Hepatocyte (in vitro differentiated cells): Measurements from ENCODE around the gene GSTO1. TPM values are rescaled to one million over a fixed set of nuclear protein-coding genes. Genes with fewer than 3 reads are reported as not detected.

ENCODE experiments used
- DNase-seq: peaks from one replicate; pipeline ENCODE4 v3.0.0-alpha.2; 2016; ENCODE audit warnings: low spot score
- H2AFZ ChIP-seq: fragments of 200-600 bp; sonication (generic); 2 replicates; pipeline ENCODE4 v1.6.0; 2016; ENCODE audit warnings: antibody characterized with exemption, mild to moderate bottlenecking
- H3K27ac ChIP-seq: fragments of 200-600 bp; sonication (generic); 2 replicates; pipeline ENCODE4 v1.5.1; 2016; ENCODE audit warnings: mild to moderate bottlenecking
- H3K27me3 ChIP-seq: fragments of 200-600 bp; sonication (generic); 2 replicates; pipeline ENCODE4 v1.6.1; 2016
- H3K36me3 ChIP-seq: fragments of 200-600 bp; sonication (generic); replicated peaks from 2 replicates; pipeline ENCODE4 v1.5.1; 2016; ENCODE audit warnings: low read depth; ENCODE audit not compliant: insufficient read depth
- H3K4me1 ChIP-seq: fragments of 200-600 bp; sonication (generic); 2 replicates; pipeline ENCODE4 v1.5.1; 2016; ENCODE audit warnings: mild to moderate bottlenecking, moderate library complexity; ENCODE audit not compliant: insufficient read depth
- H3K4me2 ChIP-seq: fragments of 200-600 bp; sonication (generic); 2 replicates; pipeline ENCODE4 v1.6.0; 2016
- H3K4me3 ChIP-seq: fragments of 200-600 bp; sonication (generic); 2 replicates; pipeline ENCODE4 v1.5.1; 2016; ENCODE audit warnings: mild to moderate bottlenecking
- H3K79me2 ChIP-seq: fragments of 200-600 bp; sonication (generic); 2 replicates; pipeline ENCODE4 v1.6.0; 2017; ENCODE audit warnings: mild to moderate bottlenecking
- H3K9me2 ChIP-seq: fragments of 200-600 bp; sonication (generic); replicated peaks from 2 replicates; pipeline ENCODE4 v1.6.0; 2017; ENCODE audit warnings: mild to moderate bottlenecking; ENCODE audit not compliant: insufficient read depth
- H3K9me3 ChIP-seq: fragments of 200-600 bp; sonication (generic); 2 replicates; pipeline ENCODE4 v1.5.1; 2016; ENCODE audit warnings: low read depth, mild to moderate bottlenecking
- H4K20me1 ChIP-seq: fragments of 200-600 bp; sonication (generic); 2 replicates; pipeline ENCODE4 v1.6.0; 2016; ENCODE audit warnings: mild to moderate bottlenecking; ENCODE audit not compliant: insufficient read depth, poor library complexity, severe bottlenecking
- CTCF ChIP-seq: fragments of 200-600 bp; sonication (generic); IDR thresholded peaks from 2 replicates; pipeline ENCODE4 v1.5.1; 2016; ENCODE audit warnings: antibody characterized with exemption, mild to moderate bottlenecking; ENCODE audit not compliant: poor library complexity
- EZH2 ChIP-seq: fragments of 200-600 bp; sonication (generic); IDR thresholded peaks from 2 replicates; pipeline ENCODE4 v1.6.1; 2016; ENCODE audit warnings: antibody characterized with exemption, mild to moderate bottlenecking, borderline replicate concordance
- EZH2phosphoT487 ChIP-seq: fragments of 200-600 bp; sonication (generic); IDR thresholded peaks from one replicate; pipeline ENCODE4 v1.6.1; 2018; ENCODE audit warnings: antibody characterized with exemption, mild to moderate bottlenecking, low read depth, moderate library complexity; ENCODE audit not compliant: unreplicated experiment, severe bottlenecking
- WGBS: methylation state at CpG from one replicate; pipeline ENCODE4 v1.1.6; 2016; ENCODE audit warnings: low lambda C conversion rate; ENCODE audit errors: missing lambda C conversion rate; 5-methylcytosine and 5-hydroxymethylcytosine counted together
- polyA plus RNA-seq: library from polyadenylated mRNA; unstranded; fragments of >200 nt; fragmentation: Nextera tagmentation; extraction: Ambion mirVana; gene quantifications from 2 replicates; pipeline ENCODE4 v1.2.1, GENCODE V29; 2016
- total RNA-seq: library from RNA; depleted of rRNA; stranded (reverse); fragments of >200 nt; gene quantifications from 2 replicates; pipeline ENCODE4 v1.2.3, GENCODE V29; 2014

The GSTO1 gene
- total and polyA plus RNA-seq, 2 experiments from 2014 or later: 220 to 328 TPM

DNA sequence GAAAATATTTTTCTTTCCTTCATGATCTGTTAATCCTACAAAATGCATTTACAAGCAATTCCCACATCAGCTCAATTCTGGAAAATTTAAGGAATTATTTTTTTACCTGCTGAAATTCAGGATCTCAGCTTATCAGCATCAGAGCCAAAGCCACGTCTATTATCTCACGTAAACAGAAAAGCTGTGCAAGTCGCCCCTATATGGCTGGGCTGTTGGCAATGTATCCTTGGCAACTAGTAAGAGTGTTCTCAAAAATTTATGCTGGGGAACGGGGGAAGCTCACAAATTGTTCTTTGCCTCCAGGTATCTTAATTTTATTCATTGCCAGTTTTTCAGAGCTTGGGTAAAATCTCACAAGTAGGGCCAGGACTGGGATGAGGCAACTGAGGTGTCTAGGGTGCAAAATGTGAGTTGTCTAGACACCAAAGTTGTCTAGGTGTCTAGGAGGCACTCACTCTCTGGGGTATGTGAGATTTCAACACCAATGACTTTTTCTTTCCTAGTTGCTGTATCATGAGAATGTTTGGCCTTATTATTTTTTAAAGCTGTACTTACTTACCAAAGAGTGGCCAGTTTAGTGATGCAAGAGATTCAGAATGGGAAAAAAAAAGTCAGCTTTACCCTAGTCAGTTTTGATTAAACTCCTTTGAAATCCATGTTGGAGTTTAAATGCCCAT lies 19.3 kb downstream of the GSTO1 start:
- WGBS: 50% methylated on average over 4 of the region's 4 CpGs
- no peaks in the 10 kb centered on the region for H4K20me1 ChIP-seq
- H3K4me3 ChIP-seq: no peak overlapping the region
- no peak for TF ChIP-seq EZH2
- no peak for TF ChIP-seq EZH2phosphoT487
- TF ChIP-seq CTCF: no peak
- no peaks in the 10 kb centered on the region for H3K27me3 ChIP-seq
- no peaks in the 10 kb centered on the region for H3K9me2 ChIP-seq
- H3K4me2 ChIP-seq: peak overlapping the region; percentile 77
- no peaks in the 10 kb centered on the region for H3K79me2 ChIP-seq
- H3K9me3 ChIP-seq: no peaks in the 10 kb centered on the region
- DNase-seq: no peak
- no peaks in the 10 kb centered on the region for H3K4me1 ChIP-seq
- H3K27ac ChIP-seq: no peak overlapping the region
- peak overlapping the region; percentile 23 for H2AFZ ChIP-seq
- H3K36me3 ChIP-seq: no peaks in the 10 kb centered on the region

GRCh38 chr10:104274762-104275721 lies 20.4 kb downstream of the GSTO1 start:
- 45% methylated on average over 32 of the region's 42 CpGs for WGBS
- no peaks in the 10 kb centered on the region for H3K36me3 ChIP-seq
- H3K27ac ChIP-seq: no peak overlapping the region
- no peaks in the 10 kb centered on the region for H4K20me1 ChIP-seq
- H3K9me3 ChIP-seq: no peaks in the 10 kb centered on the region
- H3K9me2 ChIP-seq: no peaks in the 10 kb centered on the region
- H3K4me1 ChIP-seq: no peaks in the 10 kb centered on the region
- no peaks in the 10 kb centered on the region for H3K27me3 ChIP-seq
- peak overlapping the region; percentile 77 for H3K4me2 ChIP-seq
- peak; percentile 61 for DNase-seq
- no peak overlapping the region for H3K4me3 ChIP-seq
- peak overlapping the region; percentile 23 for H2AFZ ChIP-seq
- no peaks in the 10 kb centered on the region for H3K79me2 ChIP-seq
- TF ChIP-seq EZH2: no peak
- TF ChIP-seq EZH2phosphoT487: no peak
- TF ChIP-seq CTCF: peak; percentile 72

- no peaks in the 10 kb centered on the region for H3K9me3 ChIP-seq
- H3K27ac ChIP-seq: no peak overlapping the region
- no peak for TF ChIP-seq EZH2
- no peak for TF ChIP-seq CTCF
- no peak for TF ChIP-seq EZH2phosphoT487
- no peaks in the 10 kb centered on the region for H3K79me2 ChIP-seq
- no peak overlapping the region for H2AFZ ChIP-seq
- DNase-seq: no peak
- H3K9me2 ChIP-seq: no peaks in the 10 kb centered on the region
- WGBS: 79% methylated on average over 1 of the region's 1 CpG
- no peaks in the 10 kb centered on the region for H3K4me1 ChIP-seq
- H3K4me2 ChIP-seq: no peak overlapping the region
- H4K20me1 ChIP-seq: no peaks in the 10 kb centered on the region
- no peak overlapping the region for H3K4me3 ChIP-seq
- H3K36me3 ChIP-seq: no peaks in the 10 kb centered on the region
- no peaks in the 10 kb centered on the region for H3K27me3 ChIP-seq
Observed at GRCh38 chr10:104276192-104276591, 21.5 kb downstream of the GSTO1 start.
